ENCODE results near the gene CNGA3.

- no peak for TF ChIP-seq EZH2 (IDR thresholded peaks at IDR 0.05)
- TF ChIP-seq POLR2AphosphoS5 (IDR thresholded peaks at IDR 0.05; ENCODE audit: borderline replicate concordance, low read depth, low read length), result no peak
Observed at GRCh38 chr2:98445683-98446581, 99.7 kb downstream of the CNGA3 start.
